AG09319 (cell line): ENCODE measurements around the gene ANO10.

Source experiments
- DNase-seq: peaks from one replicate; pipeline ENCODE4 v3.0.0-alpha.2; 2010; ENCODE audit warnings: low read depth; ENCODE audit errors: extremely low read depth
- CTCF ChIP-seq: IDR thresholded peaks from 2 replicates; pipeline ENCODE4 v1.5.1; 2011; ENCODE audit warnings: low read depth, mild to moderate bottlenecking, inconsistent platforms, low read length, moderate library complexity

ANO10 gene

GRCh38 chr3:43366481-43366880, 255.3 kb downstream of the ANO10 start:
- TF ChIP-seq CTCF: no peak
- no peak for DNase-seq

- no peak for DNase-seq
- no peak for TF ChIP-seq CTCF
Measured at GRCh38 chr3:43365601-43366305, 256.1 kb downstream of the ANO10 start.

GRCh38 chr3:43364926-43365325, 256.9 kb downstream of the ANO10 start:
- no peak for DNase-seq
- no peak for TF ChIP-seq CTCF

- no peak for DNase-seq
- TF ChIP-seq CTCF: no peak
Measured at GRCh38 chr3:43364494-43364893, 257.3 kb downstream of the ANO10 start.

GRCh38 chr3:43363621-43364266, 258.1 kb downstream of the ANO10 start:
- no peak for TF ChIP-seq CTCF
- DNase-seq: peak; percentile 25

- DNase-seq: no peak
- no peak for TF ChIP-seq CTCF
Measured at GRCh38 chr3:43362961-43363360, 258.9 kb downstream of the ANO10 start.

GRCh38 chr3:43362183-43362582, 259.6 kb downstream of the ANO10 start:
- no peak for TF ChIP-seq CTCF
- DNase-seq: no peak
